ENCODE data around the gene SYNE3. TPM values are rescaled to one million over a fixed set of nuclear protein-coding genes. Genes with fewer than 3 reads are reported as not detected.
A peak's percentile ranks its signal among the peaks of the same experiment; 100 is the strongest.

The SYNE3 gene
- total and polyA plus RNA-seq, 9 of the 15 experiments (the other 6 are each of a cell fraction or from before 2014, with no cell fraction given), result 0.04 to 3.1 (median 0.55) TPM

GRCh38 chr14:95523815-95524448 is 7.5 kb upstream of the SYNE3 start (continued):
- TF ChIP-seq MGA (IDR thresholded peaks at IDR 0.05) (peak; percentile 20; the same call in 1 of the 2 replicates), EP400 (IDR thresholded peaks at IDR 0.05) (peak; percentile 70), NCOA2 (IDR thresholded peaks at IDR 0.05; ENCODE audit: partially characterized antibody in 2 of 2) (no peak), ZNF766 (CRISPR knock-in tag; conservative IDR thresholded peaks at IDR 0.05) (peak; percentile 40; the same call in 1 of the 2 replicates), SRSF3 (IDR thresholded peaks at IDR 0.05; ENCODE audit: insufficient read depth, low read length) (no peak), ETV5 (CRISPR knock-in tag; IDR thresholded peaks at IDR 0.05; ENCODE audit: low read depth) (no peak), ZBTB17 (CRISPR knock-in tag; IDR thresholded peaks at IDR 0.05) (peak; percentile 51; the same call in 1 of the 2 replicates), HSF4 (CRISPR knock-in tag; IDR thresholded peaks at IDR 0.05; ENCODE audit: borderline replicate concordance) (no peak; the same call in 1 of the 2 replicates)
- TF ChIP-seq, protein P1, sequence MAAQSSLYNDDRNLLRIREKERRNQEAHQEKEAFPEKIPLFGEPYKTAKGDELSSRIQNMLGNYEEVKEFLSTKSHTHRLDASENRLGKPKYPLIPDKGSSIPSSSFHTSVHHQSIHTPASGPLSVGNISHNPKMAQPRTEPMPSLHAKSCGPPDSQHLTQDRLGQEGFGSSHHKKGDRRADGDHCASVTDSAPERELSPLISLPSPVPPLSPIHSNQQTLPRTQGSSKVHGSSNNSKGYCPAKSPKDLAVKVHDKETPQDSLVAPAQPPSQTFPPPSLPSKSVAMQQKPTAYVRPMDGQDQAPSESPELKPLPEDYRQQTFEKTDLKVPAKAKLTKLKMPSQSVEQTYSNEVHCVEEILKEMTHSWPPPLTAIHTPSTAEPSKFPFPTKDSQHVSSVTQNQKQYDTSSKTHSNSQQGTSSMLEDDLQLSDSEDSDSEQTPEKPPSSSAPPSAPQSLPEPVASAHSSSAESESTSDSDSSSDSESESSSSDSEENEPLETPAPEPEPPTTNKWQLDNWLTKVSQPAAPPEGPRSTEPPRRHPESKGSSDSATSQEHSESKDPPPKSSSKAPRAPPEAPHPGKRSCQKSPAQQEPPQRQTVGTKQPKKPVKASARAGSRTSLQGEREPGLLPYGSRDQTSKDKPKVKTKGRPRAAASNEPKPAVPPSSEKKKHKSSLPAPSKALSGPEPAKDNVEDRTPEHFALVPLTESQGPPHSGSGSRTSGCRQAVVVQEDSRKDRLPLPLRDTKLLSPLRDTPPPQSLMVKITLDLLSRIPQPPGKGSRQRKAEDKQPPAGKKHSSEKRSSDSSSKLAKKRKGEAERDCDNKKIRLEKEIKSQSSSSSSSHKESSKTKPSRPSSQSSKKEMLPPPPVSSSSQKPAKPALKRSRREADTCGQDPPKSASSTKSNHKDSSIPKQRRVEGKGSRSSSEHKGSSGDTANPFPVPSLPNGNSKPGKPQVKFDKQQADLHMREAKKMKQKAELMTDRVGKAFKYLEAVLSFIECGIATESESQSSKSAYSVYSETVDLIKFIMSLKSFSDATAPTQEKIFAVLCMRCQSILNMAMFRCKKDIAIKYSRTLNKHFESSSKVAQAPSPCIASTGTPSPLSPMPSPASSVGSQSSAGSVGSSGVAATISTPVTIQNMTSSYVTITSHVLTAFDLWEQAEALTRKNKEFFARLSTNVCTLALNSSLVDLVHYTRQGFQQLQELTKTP (IDR thresholded peaks at IDR 0.05; ENCODE audit: low read depth in 1 of 2, partially characterized antibody in 2 of 2), result peak in 1 of 2 experiments; percentile 1
